Uterus (tissue), 2 donors: ENCODE data around the gene PSMA6.

ENCODE experiments used
- CTCF ChIP-seq, 4 experiments: fragments of 200-600 bp in 2 of 4; fragments of 450-650 bp in 2 of 4; sonication (generic) in 2 of 4; IDR thresholded peaks; one replicate each; pipeline ENCODE4 v1.5.1; 2016 to 2019; ENCODE audit warnings: antibody characterized with exemption in 4 of 4, mild to moderate bottlenecking in 2 of 4, moderate library complexity in 1 of 4
- POLR2A ChIP-seq, 2 donors: fragments of 450-650 bp; IDR thresholded peaks; one replicate each; pipeline ENCODE4 v1.6.1; 2016; ENCODE audit warnings: antibody characterized with exemption in 2 of 2, mild to moderate bottlenecking in 1 of 2, moderate library complexity in 1 of 2

GRCh38 chr14:35337269-35338255 is 45.4 kb downstream of the PSMA6 start:
- TF ChIP-seq CTCF (IDR thresholded peaks at IDR 0.05) = no peak
- TF ChIP-seq POLR2A (IDR thresholded peaks at IDR 0.05) = no peak
